ENCODE results near the gene NRG4.
A peak's percentile ranks its signal among the peaks of the same experiment; 100 is the strongest.

NRG4 gene

GRCh38 chr15:75928680-75929608 lies 83.3 kb downstream of the NRG4 start:
- TF ChIP-seq CTCF (IDR thresholded peaks at IDR 0.05; ENCODE audit: borderline replicate concordance, insufficient read depth, low read depth, low read length), result peak; percentile 73; the same call in 1 of the 2 replicates
- no peak overlapping the region for H3K4me3 ChIP-seq (ENCODE audit: low read depth, low read length)

GRCh38 chr15:75927601-75928000 lies 84.6 kb downstream of the NRG4 start:
- no peak for TF ChIP-seq CTCF (IDR thresholded peaks at IDR 0.05; ENCODE audit: borderline replicate concordance, insufficient read depth, low read depth, low read length)
- H3K4me3 ChIP-seq (ENCODE audit: low read depth, low read length), result no peak overlapping the region

- no peak for TF ChIP-seq CTCF (IDR thresholded peaks at IDR 0.05; ENCODE audit: borderline replicate concordance, insufficient read depth, low read depth, low read length)
- H3K4me3 ChIP-seq (ENCODE audit: low read depth, low read length), result no peak overlapping the region
Observed at GRCh38 chr15:75926931-75927330, 85.3 kb downstream of the NRG4 start.

GRCh38 chr15:75925440-75925839 lies 86.8 kb downstream of the NRG4 start:
- H3K4me3 ChIP-seq (ENCODE audit: low read depth, low read length), result no peak overlapping the region
- no peak for TF ChIP-seq CTCF (IDR thresholded peaks at IDR 0.05; ENCODE audit: borderline replicate concordance, insufficient read depth, low read depth, low read length)

- TF ChIP-seq CTCF (IDR thresholded peaks at IDR 0.05; ENCODE audit: borderline replicate concordance, insufficient read depth, low read depth, low read length), result no peak
- H3K4me3 ChIP-seq (ENCODE audit: low read depth, low read length), result no peak overlapping the region
Observed at GRCh38 chr15:75924576-75924975, 87.6 kb downstream of the NRG4 start.

GRCh38 chr15:75923756-75924155 lies 88.5 kb downstream of the NRG4 start:
- H3K4me3 ChIP-seq (ENCODE audit: low read depth, low read length), result no peak overlapping the region
- TF ChIP-seq CTCF (IDR thresholded peaks at IDR 0.05; ENCODE audit: borderline replicate concordance, insufficient read depth, low read depth, low read length), result no peak
